CD14-positive monocyte (primary cell): Measurements from ENCODE around the gene SOX15. TPM values are rescaled to one million over a fixed set of nuclear protein-coding genes. Genes with fewer than 3 reads are reported as not detected.
A peak's percentile ranks its signal among the peaks of the same experiment; 100 is the strongest.

Experiments
- DNase-seq, 3 donors: peaks; one replicate each; pipeline ENCODE4 v3.0.0-alpha.2; 2011 to 2022
- H2AFZ ChIP-seq: 2 replicates; pipeline ENCODE4 v1.6.0; 2012; ENCODE audit warnings: mild to moderate bottlenecking, low read depth, low read length, inconsistent platforms; ENCODE audit not compliant: insufficient read depth, poor library complexity, severe bottlenecking
- H3K27ac ChIP-seq, 2 donors: 1 replicate in 1 of 2; 2 replicates in 1 of 2; pipeline ENCODE4 v1.5.1; 2012 to 2013; ENCODE audit warnings: low read length in 2 of 2, control low read depth in 1 of 2, inconsistent platforms in 1 of 2, low read depth in 1 of 2, mild to moderate bottlenecking in 1 of 2
- H3K27me3 ChIP-seq, 2 donors: one replicate each; pipeline versions ENCODE4 v1.6.0 to v1.6.1; 2011 to 2013; ENCODE audit warnings: low read length in 2 of 2; ENCODE audit not compliant: control insufficient read depth in 2 of 2, insufficient read depth in 2 of 2
- H3K36me3 ChIP-seq, 2 donors: replicated peaks in 1 of 2; 1 replicate in 1 of 2; 2 replicates in 1 of 2; pipeline versions ENCODE4 v1.5.1 to v1.6.1; 2012 to 2013; ENCODE audit warnings: low read length in 2 of 2, control low read depth in 1 of 2, inconsistent platforms in 1 of 2, mild to moderate bottlenecking in 1 of 2; ENCODE audit not compliant: insufficient read depth in 2 of 2, control insufficient read depth in 1 of 2
- H3K4me1 ChIP-seq, 2 donors: 1 replicate in 1 of 2; 2 replicates in 1 of 2; pipeline versions ENCODE4 v1.5.1 to v1.6.1; 2012 to 2013; ENCODE audit warnings: low read length in 2 of 2, control low read depth in 1 of 2, inconsistent platforms in 1 of 2, mild to moderate bottlenecking in 1 of 2, moderate library complexity in 1 of 2; ENCODE audit not compliant: insufficient read depth in 2 of 2, control insufficient read depth in 1 of 2
- H3K4me2 ChIP-seq: replicated peaks from 2 replicates; pipeline ENCODE3; 2012; ENCODE audit warnings: low read length, moderate library complexity, mild to moderate bottlenecking; ENCODE audit not compliant: poor library complexity, severe bottlenecking; ENCODE audit errors: extremely low read depth
- H3K4me3 ChIP-seq, 3 experiments: fragments of 200-600 bp in 1 of 3; sonication (generic) in 1 of 3; replicated peaks in 1 of 3; 1 replicate in 2 of 3; 2 replicates in 1 of 3; pipeline ENCODE4 v1.5.1; 2011 to 2013; ENCODE audit warnings: low read length in 3 of 3, mild to moderate bottlenecking in 3 of 3, control low read depth in 2 of 3, low read depth in 2 of 3, inconsistent platforms in 1 of 3, moderate library complexity in 1 of 3
- H3K79me2 ChIP-seq: 2 replicates; pipeline ENCODE4 v1.6.0; 2012; ENCODE audit warnings: mild to moderate bottlenecking, control low read depth, inconsistent platforms, low read length, moderate library complexity; ENCODE audit not compliant: insufficient read depth
- H3K9ac ChIP-seq: 2 replicates; pipeline ENCODE4 v1.6.0; 2017; ENCODE audit warnings: low read length, mild to moderate bottlenecking; ENCODE audit not compliant: insufficient read depth, poor library complexity, severe bottlenecking
- H3K9me3 ChIP-seq, 2 donors: replicated peaks in 1 of 2; 1 replicate in 1 of 2; 2 replicates in 1 of 2; pipeline versions ENCODE4 v1.5.1 to v1.6.1; 2012 to 2013; ENCODE audit warnings: low read length in 2 of 2, control low read depth in 1 of 2; ENCODE audit not compliant: control insufficient read depth in 1 of 2, insufficient read depth in 1 of 2
- H4K20me1 ChIP-seq: 2 replicates; pipeline ENCODE4 v1.6.0; 2012; ENCODE audit warnings: mild to moderate bottlenecking, low read length, control low read depth, moderate library complexity; ENCODE audit not compliant: insufficient read depth
- H3K27ac Mint-ChIP-seq, 7 donors: one replicate each; pipeline ENCODE4 v1.8.0; 2020; ENCODE audit warnings: mild to moderate bottlenecking in 7 of 7, mixed read lengths in 7 of 7, moderate library complexity in 6 of 7, inconsistent platforms in 2 of 7
- H3K27me3 Mint-ChIP-seq, 3 donors: one replicate each; pipeline ENCODE4 v1.8.0; 2021 to 2022; ENCODE audit warnings: low read depth in 3 of 3, mild to moderate bottlenecking in 3 of 3, mixed read lengths in 3 of 3, moderate library complexity in 3 of 3, inconsistent platforms in 1 of 3
- H3K36me3 Mint-ChIP-seq, 2 donors: one replicate each; pipeline ENCODE4 v1.8.0; 2020; ENCODE audit warnings: mixed read lengths in 2 of 2, inconsistent platforms in 1 of 2, mild to moderate bottlenecking in 1 of 2
- H3K4me1 Mint-ChIP-seq: one replicate; pipeline ENCODE4 v1.8.0; 2020; ENCODE audit warnings: mild to moderate bottlenecking, mixed read lengths
- H3K4me3 Mint-ChIP-seq, 2 donors: one replicate each; pipeline ENCODE4 v1.8.0; 2020; ENCODE audit warnings: mild to moderate bottlenecking in 2 of 2, mixed read lengths in 2 of 2, moderate library complexity in 1 of 2
- H3K9me3 Mint-ChIP-seq, 7 donors: one replicate each; pipeline ENCODE4 v1.8.0; 2020 to 2022; ENCODE audit warnings: mixed read lengths in 7 of 7, mild to moderate bottlenecking in 6 of 7, moderate library complexity in 6 of 7, inconsistent platforms in 2 of 7
- WGBS: methylation state at CpG from one replicate; pipeline ENCODE4 v1.1.5; 2013; ENCODE audit warnings: missing lambda C conversion rate; ENCODE audit not compliant: insufficient coverage; 5-methylcytosine and 5-hydroxymethylcytosine counted together
- intact Hi-C, 2 donors: fragments of 100-400 bp; cut with micrococcal nuclease; formaldehyde crosslinking; loops; one replicate each; pipeline versions ENCODE4 v1.15.0 to v1.15.1; 2023
- polyA plus RNA-seq, 3 donors: library from polyadenylated mRNA; depleted of rRNA in 1 of 3; unstranded in 2 of 3; stranded (reverse) in 1 of 3; fragments of 300-500 nt in 2 of 3; fragments of >200 nt in 1 of 3; fragmentation: Illumina TruSeq in 2 of 3; gene quantifications; 1 replicate in 2 of 3; 2 replicates in 1 of 3; pipeline ENCODE4 v1.2.3, GENCODE V29; 2012 to 2021
- TF ChIP-seq, protein P1 (sequence below): fragments of 200-600 bp; IDR thresholded peaks from one replicate; pipeline ENCODE4 v1.8.0; 2022; ENCODE audit warnings: antibody characterized with exemption, mild to moderate bottlenecking

The SOX15 gene
- polyA plus RNA-seq, 3 donors, result 0.86 to 1.2 (median 1.1) TPM

DNA sequence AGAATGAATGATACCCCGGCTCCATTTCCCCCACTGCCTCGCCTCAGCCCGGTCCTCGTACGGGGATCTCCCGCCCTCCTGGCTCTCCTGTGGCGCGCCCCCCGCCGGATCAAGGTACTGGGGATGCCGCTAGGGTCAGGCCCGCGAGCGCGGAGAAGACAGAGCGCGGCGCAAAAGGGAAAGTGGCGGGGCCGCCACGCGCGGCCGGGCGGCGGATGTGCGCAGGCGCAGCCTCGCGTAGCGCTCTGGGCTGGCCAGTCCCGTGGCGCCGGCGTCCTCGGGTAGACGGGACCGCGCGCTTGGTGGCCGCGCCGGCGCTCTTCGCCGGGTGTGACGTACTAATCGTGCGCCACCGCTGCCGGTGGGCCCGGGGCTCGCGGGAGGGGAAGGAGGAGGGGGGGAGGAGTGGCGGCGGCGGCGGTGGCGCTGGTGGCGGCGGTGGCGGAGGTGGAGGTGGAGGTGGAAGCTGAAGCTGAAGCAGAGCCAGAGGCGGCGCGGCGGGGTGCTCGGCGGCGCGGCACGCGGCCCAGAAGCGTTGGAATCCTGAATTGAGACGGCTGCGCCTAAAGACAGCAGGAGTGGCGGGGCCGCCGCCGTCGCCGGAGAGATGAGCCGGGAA, 28.2 kb downstream of the SOX15 start, which contains the start of gene SENP3:
Gene SENP3 (plus strand): TSS at position 331 of the 619 bp plus-strand sequence. CDS start 1,158 bp downstream, outside the sequence.
- DNase-seq, result peak; percentile 90 to 95 (median 94)
- H3K9me3 ChIP-seq, result no peaks in the 10 kb centered on the region
- under 1% methylated on average over 56 of the region's 82 CpGs for WGBS
- Mint-ChIP-seq H3K36me3 (peaks cover 38 to 64% of the 10 kb centered on the region in 2 donors), H3K9me3 (peaks cover 0 to 3% (median 0%) of the 10 kb centered on the region in 7 donors), H3K27ac (peak within 1 kb of the TSS; percentile 93 to 98 (median 96)), H3K27me3 (peaks cover 0 to 4% (median 2%) of the 10 kb centered on the region in 3 donors), H3K4me3 (peak within 1 kb of the TSS; percentile 97 to 98), H3K4me1 (peaks cover 50% of the 10 kb centered on the region)
- no peaks in the 10 kb centered on the region for H3K27me3 ChIP-seq
- TF ChIP-seq, protein P1, sequence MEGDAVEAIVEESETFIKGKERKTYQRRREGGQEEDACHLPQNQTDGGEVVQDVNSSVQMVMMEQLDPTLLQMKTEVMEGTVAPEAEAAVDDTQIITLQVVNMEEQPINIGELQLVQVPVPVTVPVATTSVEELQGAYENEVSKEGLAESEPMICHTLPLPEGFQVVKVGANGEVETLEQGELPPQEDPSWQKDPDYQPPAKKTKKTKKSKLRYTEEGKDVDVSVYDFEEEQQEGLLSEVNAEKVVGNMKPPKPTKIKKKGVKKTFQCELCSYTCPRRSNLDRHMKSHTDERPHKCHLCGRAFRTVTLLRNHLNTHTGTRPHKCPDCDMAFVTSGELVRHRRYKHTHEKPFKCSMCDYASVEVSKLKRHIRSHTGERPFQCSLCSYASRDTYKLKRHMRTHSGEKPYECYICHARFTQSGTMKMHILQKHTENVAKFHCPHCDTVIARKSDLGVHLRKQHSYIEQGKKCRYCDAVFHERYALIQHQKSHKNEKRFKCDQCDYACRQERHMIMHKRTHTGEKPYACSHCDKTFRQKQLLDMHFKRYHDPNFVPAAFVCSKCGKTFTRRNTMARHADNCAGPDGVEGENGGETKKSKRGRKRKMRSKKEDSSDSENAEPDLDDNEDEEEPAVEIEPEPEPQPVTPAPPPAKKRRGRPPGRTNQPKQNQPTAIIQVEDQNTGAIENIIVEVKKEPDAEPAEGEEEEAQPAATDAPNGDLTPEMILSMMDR, result no peak
- intact Hi-C loops, result loop anchor here (1.0 to 10.0 kb wide), 8 partner anchors 39 to 307 kb away; partner anchors contain the start of genes FGF11 (in 2 of the 2), TMEM102 (in 2 of the 2), CTDNEP1 (in 1 of the 2) and ELP5 (in 1 of the 2)
- H2AFZ ChIP-seq, result peak within 1 kb of the TSS; percentile 76
- peak within 1 kb of the TSS; percentile 69 to 100 (median 91) for H3K4me3 ChIP-seq
- H3K4me1 ChIP-seq, result peaks cover 50 to 57% of the 10 kb centered on the region in 2 donors
- peak within 1 kb of the TSS; percentile 84 to 90 for H3K27ac ChIP-seq
- peaks cover 79% of the 10 kb centered on the region for H3K79me2 ChIP-seq
- peak within 1 kb of the TSS; percentile 72 for H3K9ac ChIP-seq
- peaks cover 33% of the 10 kb centered on the region for H4K20me1 ChIP-seq
- peaks cover 42 to 46% of the 10 kb centered on the region in 2 donors for H3K36me3 ChIP-seq
- peak within 1 kb of the TSS; percentile 90 for H3K4me2 ChIP-seq

DNA sequence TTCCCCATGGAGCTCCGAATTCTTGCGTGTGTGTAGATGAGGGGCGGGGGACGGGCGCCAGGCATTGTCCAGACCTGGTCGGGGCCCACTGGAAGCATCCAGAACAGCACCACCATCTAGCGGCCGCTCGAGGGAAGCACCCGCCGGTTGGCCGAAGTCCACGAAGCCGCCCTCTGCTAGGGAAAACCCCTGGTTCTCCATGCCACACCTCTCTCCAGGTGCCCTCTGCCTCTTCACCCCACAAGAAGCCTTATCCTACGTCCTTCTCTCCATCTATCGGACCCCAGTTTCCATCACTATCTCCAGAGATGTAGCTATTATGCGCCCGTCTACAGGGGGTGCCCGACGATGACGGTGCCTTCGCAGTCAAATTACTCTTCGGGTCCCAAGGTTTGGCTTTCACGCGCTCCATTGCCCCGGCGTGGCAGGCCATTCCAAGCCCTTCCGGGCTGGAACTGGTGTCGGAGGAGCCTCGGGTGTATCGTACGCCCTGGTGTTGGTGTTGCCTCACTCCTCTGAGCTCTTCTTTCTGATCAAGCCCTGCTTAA, 28.8 kb downstream of the SOX15 start:
- TF ChIP-seq, protein P1, result peak; percentile 90
- 1% methylated on average over 22 of the region's 32 CpGs for WGBS
- H3K27me3 Mint-ChIP-seq, result peaks cover 0 to 6% (median 4%) of the 10 kb centered on the region in 3 donors
- Histone ChIP-seq H3K27ac (peak overlapping the region; percentile 84 to 90), H3K9ac (peak overlapping the region; percentile 72), H3K4me3 (peak overlapping the region; percentile 69 to 100 (median 91)), H3K27me3 (no peaks in the 10 kb centered on the region), H3K36me3 (peaks cover 36 to 42% of the 10 kb centered on the region in 2 donors), H4K20me1 (peaks cover 33% of the 10 kb centered on the region), H3K79me2 (peaks cover 80% of the 10 kb centered on the region), H3K4me2 (peak overlapping the region; percentile 90), H3K4me1 (peaks cover 54 to 63% of the 10 kb centered on the region in 2 donors), H3K9me3 (no peaks in the 10 kb centered on the region), H2AFZ (peak overlapping the region; percentile 76)
- peaks cover 39 to 62% of the 10 kb centered on the region in 2 donors for H3K36me3 Mint-ChIP-seq
- peak; percentile 74 to 84 (median 83) for DNase-seq
- H3K9me3 Mint-ChIP-seq, result peaks cover 0 to 3% (median 0%) of the 10 kb centered on the region in 7 donors
- intact Hi-C loops, result loop anchor here (1.0 to 10.0 kb wide), 8 partner anchors 38 to 306 kb away; partner anchors contain the start of genes FGF11 (in 2 of the 2), TMEM102 (in 2 of the 2), CTDNEP1 (in 1 of the 2) and ELP5 (in 1 of the 2)
- H3K4me1 Mint-ChIP-seq, result peaks cover 54% of the 10 kb centered on the region
- H3K4me3 Mint-ChIP-seq, result peak overlapping the region; percentile 97 to 98
- peak overlapping the region; percentile 93 to 98 (median 96) for H3K27ac Mint-ChIP-seq
